Measurements from ENCODE around the gene PKD1L1. TPM values are rescaled to one million over a fixed set of nuclear protein-coding genes. Genes with fewer than 3 reads are reported as not detected.

The PKD1L1 gene
- total RNA-seq, 1 donor from 2014 or later = 0.17 TPM

GRCh38 chr7:47954231-47954911 lies 6.1 kb upstream of the PKD1L1 start:
- H3K27me3 Mint-ChIP-seq = no peaks in the 10 kb centered on the region
- H3K36me3 Mint-ChIP-seq = peaks cover 34% of the 10 kb centered on the region
- peaks cover 8% of the 10 kb centered on the region for H3K4me1 Mint-ChIP-seq (ENCODE audit: unreplicated experiment)
- no peak overlapping the region for H3K27ac Mint-ChIP-seq
- no peak for DNase-seq (ENCODE audit: extremely low spot score, unreplicated experiment)
- H3K4me3 Mint-ChIP-seq = no peak overlapping the region
- no peak for TF ChIP-seq CTCF (conservative IDR thresholded peaks at IDR 0.05)
- no peaks in the 10 kb centered on the region for H3K9me3 Mint-ChIP-seq

DNA sequence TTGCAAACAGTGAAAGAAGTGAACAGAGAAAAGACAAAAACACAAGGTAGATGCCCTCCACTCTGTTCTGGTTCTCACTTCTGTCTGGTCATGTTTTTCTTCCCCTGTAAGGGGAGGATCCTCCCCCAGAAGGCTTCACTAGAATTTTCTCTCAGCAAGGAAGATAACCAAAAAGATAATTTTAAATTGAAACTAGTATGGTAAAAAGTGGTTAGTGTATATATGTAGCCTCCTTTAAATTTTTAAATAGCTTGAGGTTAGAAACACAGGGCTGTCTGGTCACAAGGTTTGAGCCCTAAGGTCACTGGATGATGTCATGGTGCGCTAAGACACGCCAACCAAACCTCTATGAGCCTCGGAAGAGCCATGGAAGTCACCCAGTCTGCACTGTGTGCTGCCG lies 5.6 kb upstream of the PKD1L1 start:
- Mint-ChIP-seq H3K36me3 (peaks cover 34% of the 10 kb centered on the region), H3K9me3 (no peaks in the 10 kb centered on the region), H3K27me3 (no peaks in the 10 kb centered on the region), H3K4me3 (no peak overlapping the region), H3K4me1 (ENCODE audit: unreplicated experiment) (peaks cover 8% of the 10 kb centered on the region), H3K27ac (no peak overlapping the region)
- no peak for TF ChIP-seq CTCF (conservative IDR thresholded peaks at IDR 0.05)
- no peak for DNase-seq (ENCODE audit: extremely low spot score, unreplicated experiment)

DNA sequence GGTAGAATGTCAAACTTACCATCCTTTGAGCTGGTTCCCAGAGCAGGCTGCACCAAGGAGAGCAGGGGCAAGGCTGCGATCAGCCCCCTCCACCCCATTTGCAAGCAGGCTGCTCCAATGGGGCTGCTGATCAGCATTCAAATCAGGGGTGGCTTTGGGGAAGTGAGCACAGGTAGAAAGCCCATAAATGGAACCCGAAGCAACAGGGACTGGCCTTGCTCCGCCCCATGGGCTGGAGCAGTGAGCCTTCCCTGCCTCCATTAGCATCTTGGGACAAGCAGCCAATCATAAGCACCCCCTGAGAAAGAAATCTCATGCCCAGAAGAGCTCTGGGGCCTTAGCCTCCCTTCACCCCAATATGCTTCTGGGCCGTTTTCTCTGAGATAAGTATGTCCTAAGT lies 4.0 kb upstream of the PKD1L1 start:
- no peaks in the 10 kb centered on the region for H3K9me3 Mint-ChIP-seq
- no peak overlapping the region for H3K4me3 Mint-ChIP-seq
- H3K4me1 Mint-ChIP-seq (ENCODE audit: unreplicated experiment) = peaks cover 8% of the 10 kb centered on the region
- peaks cover 25% of the 10 kb centered on the region for H3K36me3 Mint-ChIP-seq
- peak; percentile 10 for DNase-seq (ENCODE audit: extremely low spot score, unreplicated experiment)
- H3K27ac Mint-ChIP-seq = peak overlapping the region; percentile 89
- H3K27me3 Mint-ChIP-seq = no peaks in the 10 kb centered on the region
- no peak for TF ChIP-seq CTCF (conservative IDR thresholded peaks at IDR 0.05)

DNA sequence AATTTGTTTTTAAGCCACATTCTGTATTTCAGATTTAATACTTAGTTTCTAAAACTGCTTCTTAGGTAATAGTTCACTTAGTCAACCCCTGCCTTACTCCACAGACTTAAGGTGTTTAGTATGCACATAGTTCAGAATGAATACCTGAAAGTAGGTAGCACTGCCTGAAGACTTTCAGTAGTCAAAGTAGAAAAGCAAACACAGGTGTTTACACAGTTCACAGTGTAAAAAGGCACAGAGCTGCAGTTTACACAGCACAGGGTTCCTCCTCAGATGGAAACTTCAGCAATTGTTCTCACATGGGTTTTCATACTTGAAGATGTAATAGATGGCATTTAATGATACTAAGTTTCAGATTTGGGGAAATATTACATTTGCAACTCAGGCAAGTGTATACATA lies 3.1 kb upstream of the PKD1L1 start:
- H3K4me3 Mint-ChIP-seq = no peak overlapping the region
- TF ChIP-seq CTCF (conservative IDR thresholded peaks at IDR 0.05) = no peak
- H3K27me3 Mint-ChIP-seq = no peaks in the 10 kb centered on the region
- H3K27ac Mint-ChIP-seq = peak overlapping the region; percentile 89
- H3K9me3 Mint-ChIP-seq = no peaks in the 10 kb centered on the region
- peaks cover 17% of the 10 kb centered on the region for H3K36me3 Mint-ChIP-seq
- no peak for DNase-seq (ENCODE audit: extremely low spot score, unreplicated experiment)
- H3K4me1 Mint-ChIP-seq (ENCODE audit: unreplicated experiment) = peaks cover 16% of the 10 kb centered on the region

DNA sequence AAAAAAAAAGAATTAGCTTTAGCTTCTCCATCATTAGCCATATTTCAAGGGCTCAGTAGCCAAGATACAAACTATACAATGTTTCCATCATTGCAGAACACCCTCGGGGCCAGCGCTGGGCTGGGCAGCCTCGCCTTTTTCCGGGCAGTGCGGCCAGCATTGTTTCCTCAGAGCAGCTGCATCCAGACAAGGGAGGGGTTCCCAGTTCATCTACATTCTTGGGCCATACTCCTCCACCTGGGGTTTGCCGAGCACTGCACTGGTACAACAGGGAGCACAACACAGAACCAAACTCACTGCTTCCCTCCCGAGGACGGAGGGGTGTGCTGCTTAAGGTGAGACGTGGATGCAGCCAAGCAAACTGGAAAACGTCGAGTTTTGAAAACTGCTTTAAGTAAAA lies 2.4 kb upstream of the PKD1L1 start:
- H3K4me3 Mint-ChIP-seq = peak overlapping the region; percentile 16
- peak overlapping the region; percentile 89 for H3K27ac Mint-ChIP-seq
- H3K27me3 Mint-ChIP-seq = no peaks in the 10 kb centered on the region
- peaks cover 16% of the 10 kb centered on the region for H3K36me3 Mint-ChIP-seq
- TF ChIP-seq CTCF (conservative IDR thresholded peaks at IDR 0.05) = no peak
- peak; percentile 68 for DNase-seq (ENCODE audit: extremely low spot score, unreplicated experiment)
- peaks cover 22% of the 10 kb centered on the region for H3K4me1 Mint-ChIP-seq (ENCODE audit: unreplicated experiment)
- H3K9me3 Mint-ChIP-seq = no peaks in the 10 kb centered on the region

Measured in type B pancreatic cell (in vitro differentiated cells).